ENCODE results near the gene PLAAT5. TPM values are rescaled to one million over a fixed set of nuclear protein-coding genes. Genes with fewer than 3 reads are reported as not detected.

The PLAAT5 gene
- total and polyA plus RNA-seq, 2 donors (not counting 3 experiments of a cell fraction or from before 2014, with no cell fraction given): not detected

DNA sequence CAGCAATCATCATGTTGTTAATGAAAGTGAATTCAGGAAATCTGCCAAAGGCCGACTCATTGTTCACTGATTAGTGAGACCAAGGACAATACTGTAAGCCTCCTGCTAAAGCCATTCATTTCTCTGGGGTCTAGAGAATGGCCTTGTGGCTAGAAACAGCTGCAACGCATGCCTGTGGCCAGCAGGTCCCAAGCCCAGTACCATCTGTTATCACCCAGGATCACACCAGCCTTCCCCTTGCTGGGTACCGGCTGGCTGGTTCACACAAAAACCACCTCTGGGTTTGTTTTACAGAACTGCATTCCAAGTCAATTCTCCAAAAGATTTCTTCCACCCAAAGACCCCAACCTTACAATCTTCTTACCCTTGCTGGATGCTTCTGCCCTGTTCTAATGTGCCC is 1.1 kb downstream of the PLAAT5 start:
- BruUV-seq (replicated peaks): no TSS peak
- no peaks in the 10 kb centered on the region for H3K9me3 ChIP-seq (replicated peaks; ENCODE audit: control insufficient read depth, insufficient read depth, low read length)
- H3K27ac ChIP-seq (ENCODE audit: insufficient read depth, low read depth, low read length): no peak overlapping the region
- peaks cover 3% of the 10 kb centered on the region for H3K4me1 ChIP-seq (ENCODE audit: control insufficient read depth, extremely low read depth, insufficient read depth, low read length)
- intact Hi-C loops (cut with micrococcal nuclease) (no loop called here), dilution Hi-C loops (cut with MboI; ENCODE audit: extremely low pct_ligation_motif_present, low sequenced_read_pairs) (no loop called here)
- H3K4me2 ChIP-seq (ENCODE audit: insufficient read depth, low read length): no peak overlapping the region
- no peak overlapping the region for H3K4me3 ChIP-seq (replicated peaks in 1 of 3; ENCODE audit: insufficient read depth in 1 of 3, low read depth in 1 of 3, low read length in 3 of 3)
- H3K27me3 ChIP-seq (ENCODE audit: control insufficient read depth in 2 of 2, insufficient read depth in 2 of 2, low read length in 2 of 2): peaks cover 39 to 58% of the 10 kb centered on the region in 2 experiments
- no peak overlapping the region for H2AFZ ChIP-seq (ENCODE audit: low read depth, low read length)
- CTCF ChIA-PET: interaction anchor here (0.7 to 4.1 kb wide), 3 partner anchors 10 to 146 kb away, joined by 3 to 18 read pairs (median 5); partner anchors contain the start of gene LGALS12
- no peak overlapping the region for H3K9ac ChIP-seq (replicated peaks; ENCODE audit: extremely low read depth, insufficient read depth, low read length)
- no peak for TF ChIP-seq POLR2AphosphoS5 (IDR thresholded peaks at IDR 0.05; ENCODE audit: insufficient read depth, low read depth, low read length)
- no peak for TF ChIP-seq JUN (IDR thresholded peaks at IDR 0.05; ENCODE audit: borderline replicate concordance, insufficient read depth, insufficient read length, low read depth)
- TF ChIP-seq MYC (IDR thresholded peaks at IDR 0.05; ENCODE audit: low read depth, low read length): no peak
- no peak for TF ChIP-seq POLR2A (IDR thresholded peaks at IDR 0.05; ENCODE audit: low read depth, low read length)
- TF ChIP-seq, protein P1, sequence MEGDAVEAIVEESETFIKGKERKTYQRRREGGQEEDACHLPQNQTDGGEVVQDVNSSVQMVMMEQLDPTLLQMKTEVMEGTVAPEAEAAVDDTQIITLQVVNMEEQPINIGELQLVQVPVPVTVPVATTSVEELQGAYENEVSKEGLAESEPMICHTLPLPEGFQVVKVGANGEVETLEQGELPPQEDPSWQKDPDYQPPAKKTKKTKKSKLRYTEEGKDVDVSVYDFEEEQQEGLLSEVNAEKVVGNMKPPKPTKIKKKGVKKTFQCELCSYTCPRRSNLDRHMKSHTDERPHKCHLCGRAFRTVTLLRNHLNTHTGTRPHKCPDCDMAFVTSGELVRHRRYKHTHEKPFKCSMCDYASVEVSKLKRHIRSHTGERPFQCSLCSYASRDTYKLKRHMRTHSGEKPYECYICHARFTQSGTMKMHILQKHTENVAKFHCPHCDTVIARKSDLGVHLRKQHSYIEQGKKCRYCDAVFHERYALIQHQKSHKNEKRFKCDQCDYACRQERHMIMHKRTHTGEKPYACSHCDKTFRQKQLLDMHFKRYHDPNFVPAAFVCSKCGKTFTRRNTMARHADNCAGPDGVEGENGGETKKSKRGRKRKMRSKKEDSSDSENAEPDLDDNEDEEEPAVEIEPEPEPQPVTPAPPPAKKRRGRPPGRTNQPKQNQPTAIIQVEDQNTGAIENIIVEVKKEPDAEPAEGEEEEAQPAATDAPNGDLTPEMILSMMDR (IDR thresholded peaks at IDR 0.05; ENCODE audit: extremely low read depth in 1 of 2, insufficient read depth in 1 of 2, low read depth in 1 of 2, low read length in 2 of 2): no peak
- no peak for TF ChIP-seq EZH2 (IDR thresholded peaks at IDR 0.05; ENCODE audit: borderline replicate concordance, low read depth, low read length, severe bottlenecking)
- FAIRE-seq: peak; percentile 62
- H3K9me1 ChIP-seq (replicated peaks; ENCODE audit: control insufficient read depth, extremely low read depth, insufficient read depth, low read length): no peaks in the 10 kb centered on the region
- no peaks in the 10 kb centered on the region for H3K79me2 ChIP-seq (ENCODE audit: control insufficient read depth, insufficient read depth, low read length)
- no peaks in the 10 kb centered on the region for H3K36me3 ChIP-seq (ENCODE audit: control insufficient read depth in 2 of 2, extremely low read depth in 1 of 2, insufficient read depth in 2 of 2, low read length in 2 of 2)
- H4K20me1 ChIP-seq (replicated peaks; ENCODE audit: control insufficient read depth, extremely low read depth, insufficient read depth, low read length): no peaks in the 10 kb centered on the region
- DNase-seq (ENCODE audit: low read depth, low spot score): no peak
- POLR2A ChIA-PET: no interaction called here

- Histone ChIP-seq H3K4me1 (ENCODE audit: control insufficient read depth, extremely low read depth, insufficient read depth, low read length) (peaks cover 3% of the 10 kb centered on the region), H2AFZ (ENCODE audit: low read depth, low read length) (no peak overlapping the region), H3K36me3 (ENCODE audit: control insufficient read depth in 2 of 2, extremely low read depth in 1 of 2, insufficient read depth in 2 of 2, low read length in 2 of 2) (no peaks in the 10 kb centered on the region), H3K9ac (replicated peaks; ENCODE audit: extremely low read depth, insufficient read depth, low read length) (no peak overlapping the region), H3K9me1 (replicated peaks; ENCODE audit: control insufficient read depth, extremely low read depth, insufficient read depth, low read length) (no peaks in the 10 kb centered on the region), H3K27ac (ENCODE audit: insufficient read depth, low read depth, low read length) (no peak overlapping the region), H4K20me1 (replicated peaks; ENCODE audit: control insufficient read depth, extremely low read depth, insufficient read depth, low read length) (no peaks in the 10 kb centered on the region), H3K27me3 (ENCODE audit: control insufficient read depth in 2 of 2, insufficient read depth in 2 of 2, low read length in 2 of 2) (peaks cover 37 to 51% of the 10 kb centered on the region in 2 experiments), H3K4me3 (replicated peaks in 1 of 3; ENCODE audit: insufficient read depth in 1 of 3, low read depth in 1 of 3, low read length in 3 of 3) (no peak overlapping the region), H3K79me2 (ENCODE audit: control insufficient read depth, insufficient read depth, low read length) (no peaks in the 10 kb centered on the region), H3K4me2 (ENCODE audit: insufficient read depth, low read length) (no peak overlapping the region), H3K9me3 (replicated peaks; ENCODE audit: control insufficient read depth, insufficient read depth, low read length) (no peaks in the 10 kb centered on the region)
- TF ChIP-seq MYC (IDR thresholded peaks at IDR 0.05; ENCODE audit: low read depth, low read length): no peak
- TF ChIP-seq GATA2 (IDR thresholded peaks at IDR 0.05; ENCODE audit: insufficient read depth, insufficient read length, low read depth, low read length): no peak
- TF ChIP-seq, protein P1 (IDR thresholded peaks at IDR 0.05; ENCODE audit: extremely low read depth in 1 of 2, insufficient read depth in 1 of 2, low read depth in 1 of 2, low read length in 2 of 2): no peak
- TF ChIP-seq POLR2A (IDR thresholded peaks at IDR 0.05; ENCODE audit: low read depth, low read length): no peak
- TF ChIP-seq, protein P2, sequence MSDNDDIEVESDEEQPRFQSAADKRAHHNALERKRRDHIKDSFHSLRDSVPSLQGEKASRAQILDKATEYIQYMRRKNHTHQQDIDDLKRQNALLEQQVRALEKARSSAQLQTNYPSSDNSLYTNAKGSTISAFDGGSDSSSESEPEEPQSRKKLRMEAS (IDR thresholded peaks at IDR 0.05; ENCODE audit: insufficient read depth, insufficient read length): no peak
- TF ChIP-seq FOS (IDR thresholded peaks at IDR 0.05; ENCODE audit: borderline replicate concordance, insufficient read depth, low read length): no peak
- TF ChIP-seq POLR2AphosphoS5 (IDR thresholded peaks at IDR 0.05; ENCODE audit: insufficient read depth, low read depth, low read length): no peak
- ChIA-PET CTCF (interaction anchor here (1.3 to 4.1 kb wide), 2 partner anchors 9 to 249 kb away, joined by 4 to 18 read pairs; no protein-coding TSS in a partner anchor), POLR2A (no interaction called here)
- intact Hi-C loops (cut with micrococcal nuclease): no loop called here
- no peak for DNase-seq (ENCODE audit: low read depth, low spot score)
- dilution Hi-C loops (cut with MboI; ENCODE audit: extremely low pct_ligation_motif_present, low sequenced_read_pairs): no loop called here
- no peak for FAIRE-seq
- BruUV-seq (replicated peaks): no TSS peak
Measured at GRCh38 chr11:63488789-63489188, 2.2 kb downstream of the PLAAT5 start.
